GM19351 (cell line): ENCODE measurements around the gene TSPO.

Source experiments
- ATAC-seq: cut with Tn5 transposase; IDR thresholded peaks from one replicate; pipeline ENCODE4 v1.9.1; 2021; ENCODE audit warnings: mild to moderate bottlenecking, moderate library complexity; ENCODE audit not compliant: unreplicated experiment

Gene TSPO

DNA sequence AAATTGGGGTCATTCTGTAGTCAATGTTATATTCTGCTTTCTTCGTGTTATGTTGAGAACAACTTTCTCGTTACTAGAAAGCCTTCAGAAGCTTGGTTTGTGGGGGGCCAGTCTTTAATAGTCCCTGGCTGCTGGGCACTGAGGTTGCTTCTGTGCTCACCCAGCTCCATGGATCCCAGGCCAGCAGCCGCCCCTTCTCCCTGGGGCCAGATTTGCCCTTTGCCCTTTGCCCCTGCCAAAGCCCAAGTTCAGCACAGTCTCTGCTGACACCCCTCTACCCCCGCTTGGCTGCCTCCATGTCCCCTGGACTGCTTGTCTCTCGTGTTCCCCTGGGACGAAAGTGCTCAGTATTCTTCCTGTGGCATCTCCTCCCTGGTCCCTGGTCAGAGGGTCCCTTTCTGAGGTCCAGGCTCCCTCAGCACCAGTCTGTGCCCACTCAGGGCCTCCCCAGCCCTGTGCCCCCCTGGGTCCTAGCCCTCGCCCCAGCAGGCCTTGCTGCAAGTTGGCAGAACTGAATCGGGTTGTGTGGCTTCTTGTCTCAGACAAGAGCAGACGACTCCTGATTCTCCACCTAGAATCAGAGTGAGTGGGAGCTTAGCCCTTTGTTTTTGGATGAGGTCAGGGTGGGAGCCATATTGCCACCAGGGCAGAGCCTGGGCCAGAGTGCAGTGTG, 6.7 kb downstream of the TSPO start:
- ATAC-seq: no peak

DNA sequence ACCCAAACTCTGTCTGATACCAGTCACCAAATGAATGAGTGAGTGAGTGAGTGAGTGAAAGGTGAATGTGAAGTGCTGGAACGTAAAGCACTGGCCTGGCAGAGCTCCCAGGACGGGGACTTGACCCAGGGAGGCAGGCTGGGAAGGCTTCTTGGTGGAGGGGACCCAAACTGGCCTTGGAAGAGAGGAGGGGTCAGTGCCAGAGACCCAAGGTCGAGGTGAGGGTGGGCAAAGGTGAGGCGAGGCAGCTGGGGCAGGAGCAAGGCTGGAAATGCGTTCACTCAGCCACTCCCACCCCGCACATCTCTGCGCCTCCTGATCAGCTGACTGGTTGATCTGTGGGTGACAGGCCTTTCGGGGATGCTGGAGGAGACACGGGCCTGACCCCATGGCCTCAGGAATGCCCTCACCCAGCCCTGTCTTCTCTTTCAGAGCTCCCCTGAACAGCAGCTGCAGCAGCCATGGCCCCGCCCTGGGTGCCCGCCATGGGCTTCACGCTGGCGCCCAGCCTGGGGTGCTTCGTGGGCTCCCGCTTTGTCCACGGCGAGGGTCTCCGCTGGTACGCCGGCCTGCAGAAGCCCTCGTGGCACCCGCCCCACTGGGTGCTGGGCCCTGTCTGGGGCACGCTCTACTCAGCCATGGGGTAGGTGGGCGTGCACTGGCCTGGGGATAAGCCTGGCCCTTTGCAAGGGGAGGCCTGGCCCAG, 7.6 kb downstream of the TSPO start:
- no peak for ATAC-seq

DNA sequence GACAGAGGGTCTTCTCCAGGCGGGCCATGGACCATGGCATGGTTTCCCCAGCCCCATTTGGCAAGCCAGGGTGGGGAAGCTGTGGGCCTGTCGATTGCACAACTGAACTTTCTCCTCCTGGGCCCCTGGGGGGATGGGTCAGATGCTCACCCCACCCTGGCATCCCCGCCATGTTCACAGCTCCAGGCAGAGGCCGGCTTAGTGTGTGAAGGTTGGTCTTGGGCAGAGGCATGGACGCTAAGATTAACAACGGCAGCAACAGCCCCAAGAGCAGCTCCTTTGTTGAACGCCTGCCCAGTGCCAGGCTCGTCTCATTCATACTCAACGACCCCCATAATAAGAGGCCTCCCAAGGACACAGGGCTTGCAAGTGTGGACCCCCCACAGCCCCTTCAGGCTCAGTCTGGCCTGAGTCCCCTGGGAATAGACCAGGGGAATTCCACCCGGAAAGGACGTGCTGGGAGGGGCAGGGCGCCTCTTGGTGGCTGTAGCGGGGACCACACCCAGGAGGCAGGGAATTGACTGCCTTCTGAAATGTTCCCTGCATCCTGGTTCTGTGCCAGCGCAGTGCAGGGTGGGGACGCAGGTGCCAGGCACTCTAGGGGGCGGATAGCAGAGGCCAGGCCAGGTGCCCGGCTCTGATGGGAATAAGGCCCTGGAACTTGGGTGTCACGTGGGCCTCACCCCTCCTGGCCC, 8.3 kb downstream of the TSPO start:
- ATAC-seq: no peak

GRCh38 chr22:43160497-43161126, 9.3 kb downstream of the TSPO start:
- no peak for ATAC-seq

DNA sequence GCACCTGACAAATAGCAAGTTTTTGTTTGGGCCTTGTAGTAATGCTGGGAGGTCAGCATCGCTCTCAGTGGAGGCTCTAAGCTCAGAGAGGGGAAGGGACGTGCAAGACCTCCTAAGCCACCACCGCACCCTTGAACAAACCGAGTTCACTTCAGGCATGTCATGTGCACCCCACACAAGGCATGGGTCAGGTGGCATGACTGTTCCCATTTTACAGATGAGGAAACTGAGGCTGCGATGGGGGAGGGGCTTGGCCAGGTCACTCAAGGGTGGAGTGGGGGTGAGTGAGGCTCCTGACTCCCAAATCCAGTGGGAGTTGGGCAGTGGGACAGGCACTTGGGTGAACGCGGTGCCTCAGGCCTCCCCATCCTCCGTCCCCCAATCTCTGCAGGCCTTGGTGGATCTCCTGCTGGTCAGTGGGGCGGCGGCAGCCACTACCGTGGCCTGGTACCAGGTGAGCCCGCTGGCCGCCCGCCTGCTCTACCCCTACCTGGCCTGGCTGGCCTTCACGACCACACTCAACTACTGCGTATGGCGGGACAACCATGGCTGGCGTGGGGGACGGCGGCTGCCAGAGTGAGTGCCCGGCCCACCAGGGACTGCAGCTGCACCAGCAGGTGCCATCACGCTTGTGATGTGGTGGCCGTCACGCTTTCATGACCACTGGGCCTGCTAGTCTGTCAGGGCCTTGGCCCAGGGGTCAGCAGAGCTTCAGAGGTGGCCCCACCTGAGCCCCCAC, 11.2 kb downstream of the TSPO start:
- ATAC-seq: no peak

DNA sequence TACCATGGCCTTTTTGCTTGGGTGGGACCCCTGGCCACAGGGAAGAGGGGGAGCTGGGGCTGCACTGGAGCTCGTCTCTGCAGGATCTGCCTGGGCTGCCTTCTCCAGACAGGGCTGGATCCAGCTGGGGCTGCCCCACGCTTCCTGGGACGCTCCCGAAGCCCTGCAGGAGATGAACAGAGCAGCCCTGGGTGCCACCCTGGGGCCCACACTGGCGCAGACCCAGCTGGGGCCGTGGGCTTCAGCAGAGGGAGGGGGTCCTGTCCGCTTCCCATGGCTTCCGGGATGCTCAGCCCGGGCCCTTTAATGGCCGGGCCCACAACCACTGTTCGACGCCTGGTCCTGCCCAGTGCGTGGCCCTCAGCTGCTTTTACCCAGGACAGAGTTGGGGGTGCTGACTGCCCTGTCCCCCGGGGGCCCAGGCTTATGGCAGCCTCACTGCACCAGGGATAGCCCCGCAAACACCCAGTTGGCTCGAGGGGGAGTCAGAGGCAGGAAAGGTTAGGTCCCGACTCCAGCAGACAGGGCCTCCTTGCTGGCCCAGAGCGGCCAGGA, 12.0 kb downstream of the TSPO start:
- no peak for ATAC-seq

DNA sequence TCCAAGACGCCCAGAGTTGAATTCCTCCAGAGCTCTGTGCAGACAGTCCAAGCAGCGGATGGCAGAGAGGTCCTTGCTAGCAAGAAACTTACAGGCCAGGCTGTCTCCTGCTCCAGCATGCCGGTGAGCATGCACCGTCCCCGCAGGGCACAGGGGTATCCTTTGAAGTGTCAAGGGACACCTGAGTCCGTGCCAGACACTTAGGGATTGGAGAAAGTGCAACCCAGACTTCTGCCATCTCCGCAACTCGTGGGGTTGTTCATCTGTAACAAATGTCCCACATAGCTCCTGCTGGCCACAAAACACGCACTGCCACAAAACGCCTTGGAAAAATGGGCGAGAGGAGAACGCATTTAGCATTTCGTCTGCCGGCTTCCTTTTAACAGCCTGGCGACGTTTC, 13.3 kb downstream of the TSPO start:
- no peak for ATAC-seq

GRCh38 chr22:43166132-43166930, 15.0 kb downstream of the TSPO start:
- no peak for ATAC-seq

- ATAC-seq: no peak
Measured at GRCh38 chr22:43167001-43167589, 15.7 kb downstream of the TSPO start.

GRCh38 chr22:43168471-43169309, 17.3 kb downstream of the TSPO start:
- ATAC-seq: no peak

DNA sequence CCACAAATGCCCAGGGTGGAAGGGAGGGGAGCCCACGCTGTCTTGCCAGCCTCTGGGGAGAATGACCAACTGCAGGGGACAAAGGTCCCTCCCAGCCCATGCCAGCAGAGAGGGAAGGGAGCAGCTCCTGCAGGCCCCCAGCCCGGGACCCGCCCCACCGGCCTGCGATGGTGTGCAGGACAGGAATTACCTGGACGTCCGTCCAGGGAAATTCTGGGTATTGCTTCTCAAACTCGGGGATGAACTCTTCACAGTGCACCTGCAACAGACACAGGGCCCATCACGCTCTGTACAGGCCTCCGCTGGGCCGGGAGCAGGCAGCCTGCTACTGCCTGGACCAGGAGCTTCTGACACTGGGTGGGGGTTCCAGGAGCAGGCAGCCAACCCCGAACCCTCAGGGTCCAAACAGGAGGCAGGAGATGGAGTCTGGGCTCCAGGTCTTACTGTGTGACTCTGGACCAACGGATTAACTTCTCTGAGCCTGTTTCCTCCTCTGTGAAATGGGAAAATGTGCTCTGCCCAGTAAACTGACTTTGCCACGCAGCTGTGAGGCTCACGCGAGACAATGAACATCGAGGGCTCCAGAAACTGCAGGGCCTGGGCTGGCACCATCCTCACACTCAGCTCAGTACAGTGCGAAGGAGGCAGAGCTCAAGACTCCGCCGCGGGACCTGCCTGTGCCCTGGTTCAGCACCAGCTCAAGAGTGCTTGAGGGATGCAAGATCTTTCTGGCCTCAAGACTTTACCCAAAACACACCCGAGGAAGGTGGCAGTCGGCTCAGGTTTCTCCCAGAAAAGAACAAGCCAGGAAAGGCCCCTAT, 18.2 kb downstream of the TSPO start:
- ATAC-seq: no peak

DNA sequence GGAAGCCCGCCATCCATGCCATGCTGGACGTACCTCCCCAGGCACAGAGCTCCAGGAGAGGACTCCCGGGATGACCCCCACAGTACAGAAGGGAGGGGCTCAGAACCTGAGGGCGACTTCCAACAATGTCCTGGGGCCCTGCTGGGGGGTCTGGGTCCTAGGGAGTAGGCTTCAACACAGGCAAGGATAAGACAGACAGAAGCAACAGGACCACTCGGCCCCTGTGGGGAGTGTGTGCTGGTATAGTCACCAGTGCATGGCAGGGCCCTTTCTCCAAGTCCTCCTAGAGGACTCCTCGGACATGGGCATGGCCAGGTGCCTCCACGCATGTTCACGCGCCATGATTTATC, 18.7 kb downstream of the TSPO start:
- ATAC-seq: no peak

DNA sequence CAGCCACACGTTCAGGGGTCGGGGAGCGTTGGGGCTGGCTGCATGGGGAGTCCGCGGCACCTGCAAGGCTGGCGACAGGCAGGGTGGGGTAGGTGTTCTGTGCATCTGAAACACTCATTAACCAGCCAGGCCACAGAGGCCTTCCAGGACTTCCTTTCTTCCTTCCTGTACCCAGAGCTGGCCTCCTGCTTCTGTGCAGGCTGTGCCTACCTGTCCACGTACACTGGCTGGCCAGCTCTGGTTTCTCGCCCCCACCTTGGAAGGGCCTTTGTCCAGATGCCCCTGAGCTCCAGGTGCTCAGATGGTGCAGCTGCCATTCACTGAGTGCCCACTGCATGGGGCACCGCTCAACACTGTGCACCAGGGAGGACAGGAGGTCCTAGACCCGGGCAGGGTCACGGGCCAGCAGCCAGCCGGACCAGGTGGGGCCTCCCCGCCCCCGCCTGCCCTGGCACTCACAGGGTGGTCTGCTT, 19.7 kb downstream of the TSPO start:
- ATAC-seq: no peak

GRCh38 chr22:43171607-43172006, 20.2 kb downstream of the TSPO start:
- ATAC-seq: no peak

DNA sequence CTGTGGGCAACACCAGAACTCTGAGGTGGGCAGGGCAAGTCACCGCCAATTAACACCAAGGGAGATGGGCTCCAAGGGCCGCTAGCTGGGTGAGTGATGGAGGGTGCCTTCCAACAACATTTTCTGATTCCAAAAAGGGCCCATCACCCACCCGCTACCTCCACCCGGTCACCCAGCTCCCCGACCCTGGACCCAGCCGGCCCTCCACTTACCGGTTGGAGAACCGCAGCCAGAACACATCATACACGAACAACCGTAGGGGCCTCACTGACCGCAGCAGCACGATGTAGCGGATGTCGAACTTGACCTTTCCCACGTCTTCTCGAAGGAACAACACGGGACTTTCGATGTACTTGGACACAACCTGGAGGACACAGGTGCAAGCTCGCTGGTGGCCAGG, 20.8 kb downstream of the TSPO start:
- no peak for ATAC-seq

DNA sequence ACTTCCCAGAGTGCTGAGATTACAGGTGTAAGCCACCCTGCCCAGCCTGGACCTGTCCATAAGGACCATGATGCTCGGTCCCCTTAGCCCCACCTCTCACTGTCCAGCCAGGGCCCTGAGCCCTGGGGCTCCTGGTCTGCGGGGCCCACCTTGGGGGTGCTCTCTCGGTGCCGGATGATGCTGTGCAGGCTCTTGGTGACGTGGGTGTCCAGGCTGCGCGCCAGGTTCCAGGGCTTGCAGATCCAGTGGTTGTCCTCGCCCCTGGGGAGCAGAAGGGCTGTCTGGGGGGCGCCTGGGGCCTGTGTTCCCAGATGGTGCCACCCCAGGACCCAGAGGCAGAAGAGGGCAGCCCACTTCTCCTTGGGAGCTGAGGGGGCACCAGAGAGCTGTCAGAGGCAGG, 22.2 kb downstream of the TSPO start:
- no peak for ATAC-seq

DNA sequence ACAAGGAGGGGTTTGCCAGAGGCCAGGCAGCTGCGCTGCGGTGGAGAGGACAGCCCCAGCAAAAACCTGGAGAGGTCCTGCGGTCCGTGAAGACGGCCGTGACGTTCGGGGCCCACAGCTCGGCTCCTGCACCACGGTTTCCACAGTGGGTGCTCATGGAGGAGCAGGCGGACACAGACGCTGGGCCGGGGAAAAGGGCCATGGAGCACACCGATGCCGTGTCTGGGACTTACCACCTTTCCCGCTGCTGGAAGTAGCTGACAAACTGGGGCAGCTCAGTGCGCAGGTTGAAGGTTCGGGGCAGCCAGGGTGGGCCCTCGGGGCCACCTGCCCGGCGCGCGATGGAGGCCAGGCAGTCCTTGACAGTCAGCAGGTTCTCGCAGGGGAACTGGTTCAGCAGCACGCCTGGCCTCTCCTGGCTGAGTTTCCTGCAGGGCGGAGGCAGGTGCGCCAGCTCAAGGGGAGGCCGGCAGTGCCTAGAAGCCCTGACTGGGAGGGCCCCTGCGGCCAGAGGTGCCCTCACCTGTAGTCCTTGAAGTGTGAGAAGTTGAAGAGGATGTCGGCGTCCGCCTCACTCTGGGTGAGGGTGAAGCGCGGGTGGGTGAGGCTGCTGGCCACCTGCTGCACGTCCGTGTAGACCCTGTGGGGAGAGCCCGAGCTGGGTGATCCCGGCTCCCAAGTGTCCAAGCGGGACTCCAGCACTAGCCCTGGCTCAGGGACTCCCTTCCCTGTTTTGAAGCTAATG, 22.8 kb downstream of the TSPO start:
- ATAC-seq: no peak
